SK-N-SH treated with all-trans-retinoic acid at 6 μM for 48 hours (cell line): Measurements from ENCODE around the gene POLE.

Experiments
- ATAC-seq: fragments of 200-7000 bp; cut with Tn5 transposase; 3 replicates; pipeline ENCODE4 v1.9.1; 2020; ENCODE audit warnings: mild to moderate bottlenecking, moderate library complexity
- ARNTL ChIP-seq: fragments of 450-650 bp; formaldehyde crosslinking; IDR thresholded peaks from 2 replicates; pipeline ENCODE4 v1.5.0; 2020; ENCODE audit warnings: low read depth, mild to moderate bottlenecking, moderate library complexity, borderline replicate concordance
- CSDC2 ChIP-seq: fragments of 250-450 bp; sonication (Bioruptor Pico); IDR thresholded peaks from 2 replicates; pipeline ENCODE4 v1.5.0; 2020; ENCODE audit warnings: mild to moderate bottlenecking, moderate library complexity
- CSRNP3 ChIP-seq: fragments of 250-450 bp; sonication (Bioruptor Pico); IDR thresholded peaks from 2 replicates; pipeline ENCODE4 v1.5.1; 2021; ENCODE audit warnings: mild to moderate bottlenecking, moderate library complexity
- ESRRG ChIP-seq: fragments of 250-450 bp; sonication (Bioruptor Pico); IDR thresholded peaks from 2 replicates; pipeline ENCODE4 v1.6.1; 2021; ENCODE audit warnings: mild to moderate bottlenecking
- GLIS3 ChIP-seq: fragments of 250-450 bp; sonication (Bioruptor Pico); IDR thresholded peaks from 2 replicates; pipeline ENCODE4 v1.5.0; 2020; ENCODE audit warnings: mild to moderate bottlenecking, moderate library complexity
- ISL1 ChIP-seq: fragments of 250-450 bp; sonication (Bioruptor Pico); IDR thresholded peaks from 2 replicates; pipeline ENCODE4 v2.1.2; 2022; ENCODE audit warnings: mild to moderate bottlenecking, moderate library complexity
- OSR1 ChIP-seq: fragments of 250-450 bp; sonication (Bioruptor Pico); IDR thresholded peaks from 2 replicates; pipeline ENCODE4 v1.8.0; 2022; ENCODE audit warnings: moderate library complexity, mild to moderate bottlenecking, inconsistent platforms
- PATZ1 ChIP-seq: fragments of 250-450 bp; sonication (Bioruptor Pico); IDR thresholded peaks from 2 replicates; pipeline ENCODE4 v1.8.0; 2020; ENCODE audit warnings: mild to moderate bottlenecking, moderate library complexity, borderline replicate concordance
- PPARA ChIP-seq: fragments of 250-450 bp; sonication (Bioruptor Pico); IDR thresholded peaks from 2 replicates; pipeline ENCODE4 v1.5.0; 2020; ENCODE audit warnings: mild to moderate bottlenecking, borderline replicate concordance
- RARB ChIP-seq: fragments of 250-450 bp; sonication (Bioruptor Pico); IDR thresholded peaks from 2 replicates; pipeline ENCODE4 v1.8.0; 2021; ENCODE audit warnings: mild to moderate bottlenecking, moderate library complexity
- SNAI2 ChIP-seq: fragments of 250-450 bp; sonication (Bioruptor Pico); IDR thresholded peaks from 2 replicates; pipeline ENCODE4 v1.5.0; 2020; ENCODE audit warnings: mild to moderate bottlenecking, moderate library complexity
- TCF4 ChIP-seq: fragments of 250-450 bp; sonication (Bioruptor Pico); IDR thresholded peaks from 2 replicates; pipeline ENCODE4 v1.8.0; 2021; ENCODE audit warnings: mild to moderate bottlenecking, moderate library complexity, borderline replicate concordance
- TOX ChIP-seq: fragments of 250-450 bp; sonication (Bioruptor Pico); IDR thresholded peaks from 2 replicates; pipeline ENCODE4 v1.8.0; 2021; ENCODE audit warnings: mild to moderate bottlenecking, moderate library complexity, borderline replicate concordance
- TSHZ2 ChIP-seq: fragments of 250-450 bp; sonication (Bioruptor Pico); IDR thresholded peaks from 2 replicates; pipeline ENCODE4 v1.5.0; 2020; ENCODE audit warnings: mild to moderate bottlenecking, moderate library complexity
- ZC3H10 ChIP-seq: fragments of 250-450 bp; sonication (Bioruptor Pico); IDR thresholded peaks from 2 replicates; pipeline ENCODE4 v1.5.1; 2021; ENCODE audit warnings: mild to moderate bottlenecking, moderate library complexity
- ZFP3 ChIP-seq: fragments of 250-450 bp; sonication (Bioruptor Pico); IDR thresholded peaks from 2 replicates; pipeline ENCODE4 v1.5.0; 2020; ENCODE audit warnings: mild to moderate bottlenecking, moderate library complexity
- ZFP30 ChIP-seq: fragments of 450-650 bp; formaldehyde crosslinking; IDR thresholded peaks from 2 replicates; pipeline ENCODE4 v1.5.0; 2022; ENCODE audit warnings: mild to moderate bottlenecking, moderate library complexity
- ZNF70 ChIP-seq: fragments of 450-650 bp; formaldehyde crosslinking; IDR thresholded peaks from 2 replicates; pipeline ENCODE4 v1.5.0; 2020; ENCODE audit warnings: mild to moderate bottlenecking, moderate library complexity
- ZNF8 ChIP-seq: fragments of 450-650 bp; formaldehyde crosslinking; IDR thresholded peaks from 2 replicates; pipeline ENCODE4 v1.5.0; 2020; ENCODE audit warnings: mild to moderate bottlenecking, moderate library complexity

Gene POLE

GRCh38 chr12:132669166-132669879 lies 17.8 kb downstream of the POLE start:
- ATAC-seq: no peak
- TF ChIP-seq ESRRG (CRISPR knock-in tag) (no peak), ZFP30 (CRISPR knock-in tag) (no peak), ISL1 (no peak), TCF4 (CRISPR knock-in tag) (no peak), ZNF70 (CRISPR knock-in tag) (no peak), TSHZ2 (CRISPR knock-in tag) (no peak), SNAI2 (CRISPR knock-in tag) (no peak), PATZ1 (CRISPR knock-in tag) (no peak), ZNF8 (CRISPR knock-in tag) (no peak), ZFP3 (CRISPR knock-in tag) (no peak), ARNTL (CRISPR knock-in tag) (no peak), CSRNP3 (CRISPR knock-in tag) (no peak)

DNA sequence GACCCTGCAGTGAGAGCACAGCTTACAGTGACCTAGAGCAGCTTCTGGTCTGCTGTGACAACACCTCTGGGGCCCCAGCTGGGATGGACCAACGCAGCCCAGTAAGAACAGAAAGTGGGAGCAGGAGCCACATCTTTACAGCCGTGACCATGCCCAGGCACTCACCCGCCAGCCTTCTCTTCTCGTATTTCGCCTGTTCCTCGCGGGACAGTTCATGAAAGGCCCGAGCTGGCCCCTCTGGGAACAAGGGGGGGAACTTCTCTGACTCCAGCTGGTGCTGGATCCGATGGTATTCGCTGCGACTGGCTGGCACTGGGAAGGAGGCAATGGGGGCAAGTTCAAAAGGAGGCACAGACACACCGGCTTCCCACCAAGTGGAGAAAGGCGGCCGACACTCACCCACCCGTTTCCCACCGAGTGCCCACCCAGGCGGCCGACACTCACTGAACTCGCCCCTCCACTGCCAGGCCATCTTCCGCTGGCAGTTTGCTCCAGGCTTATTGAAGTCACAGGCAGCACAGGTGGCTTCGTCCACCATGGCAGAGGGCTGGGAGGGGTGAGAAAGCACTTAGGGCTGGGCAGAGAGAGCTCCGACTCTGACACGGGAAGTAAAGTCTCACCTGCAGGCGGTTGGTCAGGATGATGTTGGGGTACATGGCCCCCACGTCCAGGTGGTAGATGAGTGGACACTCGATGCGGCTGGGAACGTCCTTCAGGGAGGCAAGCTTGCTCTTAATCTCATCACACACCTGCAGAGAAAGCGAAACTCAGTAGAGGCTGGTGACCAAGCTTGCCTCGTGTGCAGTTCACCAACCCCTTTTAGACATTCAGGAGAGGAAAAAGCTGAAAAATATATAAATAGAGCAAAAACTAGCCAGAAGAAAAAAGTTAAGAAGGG lies 18.7 kb downstream of the POLE start:
- TF ChIP-seq ZFP30 (CRISPR knock-in tag) (no peak), GLIS3 (CRISPR knock-in tag) (no peak), ZC3H10 (CRISPR knock-in tag) (no peak), SNAI2 (CRISPR knock-in tag) (no peak), RARB (CRISPR knock-in tag) (no peak), OSR1 (CRISPR knock-in tag) (no peak), TOX (CRISPR knock-in tag) (no peak), ZNF70 (CRISPR knock-in tag) (no peak), PPARA (CRISPR knock-in tag) (no peak), CSDC2 (CRISPR knock-in tag) (no peak), TSHZ2 (CRISPR knock-in tag) (no peak), ISL1 (no peak)
- TF ChIP-seq, all 23 proteins: peak for 0
- ATAC-seq: no peak

DNA sequence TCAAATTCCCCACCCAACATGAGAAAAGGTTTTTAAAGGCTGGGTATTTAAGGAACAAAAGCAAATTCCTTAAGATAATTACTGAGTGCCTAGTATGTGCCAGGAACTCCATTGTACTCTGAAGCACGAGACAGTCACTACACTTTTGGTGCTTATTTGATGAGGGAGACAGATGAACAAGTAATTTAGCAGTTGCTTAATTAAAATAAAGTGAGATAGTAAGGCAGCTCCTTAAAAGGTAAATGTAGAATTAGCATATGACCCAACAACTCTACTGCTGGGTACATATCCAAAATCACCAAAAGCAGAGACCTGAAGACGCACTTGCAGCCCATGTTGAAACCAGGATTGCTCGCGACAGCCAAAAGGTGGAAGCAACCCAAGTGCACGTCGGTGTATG lies 21.3 kb downstream of the POLE start:
- TF ChIP-seq CSDC2 (CRISPR knock-in tag): no peak
- TF ChIP-seq GLIS3 (CRISPR knock-in tag): no peak
- no peak for TF ChIP-seq ISL1
- ATAC-seq: no peak
